Measurements from ENCODE around the gene HIGD2A.

HIGD2A gene

DNA sequence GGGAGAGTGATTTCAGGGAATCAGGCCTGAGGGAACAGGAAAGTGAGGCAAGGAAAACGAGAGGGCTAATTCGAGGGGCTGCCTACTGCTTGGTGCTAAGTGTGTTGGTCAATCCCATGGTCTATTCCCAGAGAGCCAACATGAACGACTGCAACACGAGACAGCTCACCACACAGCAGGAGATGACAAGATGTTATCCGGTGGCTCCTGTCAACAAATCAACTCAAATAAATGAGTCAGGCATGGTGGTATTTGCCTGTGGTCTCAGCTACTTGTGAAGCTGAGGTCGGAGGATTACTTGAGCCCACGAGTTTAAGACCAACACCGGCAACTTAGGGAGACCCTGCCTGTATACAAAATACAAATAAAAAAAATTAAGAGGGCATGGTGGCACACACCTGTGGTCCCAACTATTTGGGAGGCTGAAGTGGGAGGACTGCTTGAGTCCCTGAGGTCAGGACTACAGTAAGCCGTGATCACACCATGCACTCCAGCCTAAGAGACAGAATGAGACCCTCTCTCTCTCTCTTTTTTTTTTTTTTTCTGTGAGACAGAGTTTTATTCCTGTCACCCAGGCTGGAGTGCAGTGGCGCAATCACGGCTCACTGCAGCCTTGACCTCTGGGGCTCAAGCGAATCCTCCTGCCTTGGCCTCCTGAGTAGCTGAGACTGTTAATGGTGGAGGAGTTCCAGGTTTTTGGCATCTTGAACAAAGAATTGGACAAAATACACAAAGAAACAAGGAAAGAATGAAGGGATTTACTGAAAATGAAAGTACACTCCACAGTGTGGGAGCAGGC, 50.6 kb downstream of the HIGD2A start:
- no peak for DNase-seq (ENCODE audit: low read depth, low spot score)
- Histone ChIP-seq H3K27ac (no peak overlapping the region), H3K4me3 (no peak overlapping the region)

More for the DNA sequence above, 50.6 kb downstream of the HIGD2A start:
- no peaks in the 10 kb centered on the region for H3K36me3 ChIP-seq (ENCODE audit: insufficient read depth, low read length)
- H3K9me3 ChIP-seq (ENCODE audit: low read depth, low read length), result no peaks in the 10 kb centered on the region
- TF ChIP-seq POLR2AphosphoS5 (IDR thresholded peaks at IDR 0.05; ENCODE audit: borderline replicate concordance, low read depth, low read length) (no peak), FOXP2 (optimal IDR thresholded peaks at IDR 0.05; ENCODE audit: control extremely low read depth, extremely low read length, insufficient read depth) (no peak), EZH2 (IDR thresholded peaks at IDR 0.05) (no peak)
- no peak overlapping the region for H3K9ac ChIP-seq (ENCODE audit: insufficient read length)
